A549 (cell line): Measurements from ENCODE around the gene CNTN5. TPM values are rescaled to one million over a fixed set of nuclear protein-coding genes. Genes with fewer than 3 reads are reported as not detected.
A peak's percentile ranks its signal among the peaks of the same experiment; 100 is the strongest.

Experiments
- ATAC-seq, 2 experiments: fragments of 200-7000 bp in 1 of 2; fragments of >200 bp in 1 of 2; cut with Nextera tagmentation in 1 of 2; cut with Tn5 transposase in 1 of 2; 3 replicates each; pipeline versions ENCODE4 v1.8.0 to v1.9.1; 2018 to 2020; ENCODE audit warnings: mild to moderate bottlenecking in 1 of 2, moderate library complexity in 1 of 2
- CTCF ChIA-PET: fragments of 300-600 bp; sonication (Branson Sonifier 250); formaldehyde crosslinking; extraction: SDS; loops from one replicate; lab custom pipeline; 2021; ENCODE audit warnings: antibody characterized with exemption, inconsistent platforms; lab: Yijun Ruan, JAX
- POLR2A ChIA-PET: fragments of 350-600 bp; formaldehyde crosslinking; extraction: SDS; loops from one replicate; lab custom pipeline; 2021; ENCODE audit warnings: antibody characterized with exemption, inconsistent platforms; lab: Yijun Ruan, JAX
- DNase-seq, 2 experiments: peaks; one replicate each; pipeline versions ENCODE4 v3.0.0 to v3.0.0-alpha.2; 2011 to 2016; ENCODE audit warnings: low read depth in 1 of 2, low spot score in 1 of 2
- FAIRE-seq: peaks from 2 replicates; lab custom pipeline; 2011; peaks lifted over from hg19 to GRCh38; lab: Jason Lieb, UNC
- H3K27ac ChIP-seq, 2 experiments: fragments of >200 bp; sonication (Bioruptor Twin); formaldehyde crosslinking; 3 replicates each; pipeline ENCODE4 v1.5.1; 2016 to 2017
- H3K4me1 ChIP-seq: fragments of >200 bp; sonication (Bioruptor Twin); formaldehyde crosslinking; 3 replicates; pipeline ENCODE4 v1.6.1; 2016
- H3K4me2 ChIP-seq: fragments of >200 bp; sonication (Bioruptor Twin); formaldehyde crosslinking; 3 replicates; pipeline ENCODE4 v1.6.1; 2016
- H3K4me3 ChIP-seq: fragments of >200 bp; sonication (Bioruptor Twin); formaldehyde crosslinking; 3 replicates; pipeline ENCODE4 v1.5.1; 2016
- H3K9me3 ChIP-seq: fragments of >200 bp; sonication (Bioruptor Twin); formaldehyde crosslinking; 3 replicates; pipeline ENCODE4 v1.6.1; 2016
- CHD2 ChIP-seq: fragments of 150-350 bp; IDR thresholded peaks from 2 replicates; pipeline ENCODE4 v1.6.1; 2014; ENCODE audit warnings: low read length; ENCODE audit not compliant: partially characterized antibody
- CHD4 ChIP-seq: fragments of 200-600 bp; sonication (generic); IDR thresholded peaks from 2 replicates; pipeline ENCODE4 v1.6.1; 2016; ENCODE audit warnings: antibody characterized with exemption, mild to moderate bottlenecking, borderline replicate concordance
- EHMT2 ChIP-seq: fragments of 200-600 bp; sonication (generic); IDR thresholded peaks from 2 replicates; pipeline ENCODE4 v1.6.1; 2016; ENCODE audit warnings: antibody characterized with exemption, low read depth, mild to moderate bottlenecking, moderate library complexity
- EP300 ChIP-seq, 2 experiments: fragments of >200 bp; sonication (Bioruptor Twin); formaldehyde crosslinking; IDR thresholded peaks; 2 replicates in 1 of 2; 3 replicates in 1 of 2; pipeline ENCODE4 v1.6.1; 2016 to 2017
- FOSB ChIP-seq: fragments of 250-450 bp; sonication (Bioruptor Pico); IDR thresholded peaks from 2 replicates; pipeline ENCODE4 v1.5.0; 2020; ENCODE audit warnings: mild to moderate bottlenecking, moderate library complexity
- FOXS1 ChIP-seq: fragments of 250-450 bp; sonication (Bioruptor Pico); IDR thresholded peaks from 2 replicates; pipeline ENCODE4 v1.5.0; 2020; ENCODE audit warnings: mild to moderate bottlenecking, moderate library complexity
- HDAC2 ChIP-seq: fragments of 200-600 bp; sonication (generic); IDR thresholded peaks from 2 replicates; pipeline ENCODE4 v1.6.1; 2016
- HOXB13 ChIP-seq: fragments of 250-450 bp; sonication (Bioruptor Pico); IDR thresholded peaks from 2 replicates; pipeline ENCODE4 v1.5.0; 2020; ENCODE audit warnings: low read depth, mild to moderate bottlenecking, moderate library complexity
- JUN ChIP-seq, 2 experiments: fragments of >200 bp; sonication (Bioruptor Twin); formaldehyde crosslinking; IDR thresholded peaks; 2 replicates in 1 of 2; 3 replicates in 1 of 2; pipeline ENCODE4 v1.6.1; 2016 to 2017
- KDM1A ChIP-seq: fragments of 200-600 bp; sonication (generic); IDR thresholded peaks from 2 replicates; pipeline ENCODE4 v1.6.1; 2016; ENCODE audit warnings: low read depth, mild to moderate bottlenecking
- KDM5A ChIP-seq: fragments of 200-600 bp; sonication (generic); IDR thresholded peaks from 2 replicates; pipeline ENCODE4 v1.6.1; 2016; ENCODE audit warnings: antibody characterized with exemption, mild to moderate bottlenecking
- NPAS2 ChIP-seq: fragments of 250-450 bp; sonication (Bioruptor Pico); IDR thresholded peaks from 2 replicates; pipeline ENCODE4 v1.8.0; 2022; ENCODE audit warnings: mild to moderate bottlenecking, moderate library complexity, borderline replicate concordance
- POLR2A ChIP-seq: IDR thresholded peaks from 2 replicates; pipeline ENCODE4 v1.6.1; 2012; ENCODE audit warnings: mild to moderate bottlenecking, low read length
- POLR2AphosphoS2 ChIP-seq: conservative IDR thresholded peaks from 2 replicates; pipeline ENCODE4 v1.6.1; 2012; ENCODE audit warnings: low read length, improper control_type of control experiment, inconsistent platforms
- RCOR1 ChIP-seq: fragments of 150-350 bp; IDR thresholded peaks from 2 replicates; pipeline ENCODE4 v1.6.1; 2014; ENCODE audit warnings: antibody characterized with exemption, low read length, low read depth
- RFX5 ChIP-seq: fragments of 450-650 bp; IDR thresholded peaks from 2 replicates; pipeline ENCODE4 v1.7.1; 2014; ENCODE audit warnings: antibody characterized with exemption, mild to moderate bottlenecking, moderate library complexity
- SREBF2 ChIP-seq: fragments of 450-650 bp; IDR thresholded peaks from 2 replicates; pipeline ENCODE4 v1.6.1; 2014; ENCODE audit warnings: mild to moderate bottlenecking, moderate library complexity
- ZC3H11A ChIP-seq: fragments of 450-650 bp; IDR thresholded peaks from 2 replicates; pipeline ENCODE4 v1.6.1; 2014; ENCODE audit warnings: antibody characterized with exemption, mild to moderate bottlenecking
- ZSCAN20 ChIP-seq: fragments of 250-450 bp; sonication (Bioruptor Pico); IDR thresholded peaks from 2 replicates; pipeline ENCODE4 v1.8.0; 2022; ENCODE audit warnings: mild to moderate bottlenecking, moderate library complexity
- WGBS: methylation state at CpG from one replicate; pipeline ENCODE4 v1.1.6; 2017; ENCODE audit errors: missing lambda C conversion rate; 5-methylcytosine and 5-hydroxymethylcytosine counted together
- polyA plus RNA-seq, 4 experiments: library from polyadenylated mRNA; depleted of rRNA in 3 of 4; stranded (reverse); fragments of >200 nt; fragmentation: RNase III in 1 of 4; extraction: RNeasy Plus Mini Kit Qiagen cat#74134 plus additional on column Dnase treatment in 1 of 4; gene quantifications; 2 replicates in 3 of 4; 3 replicates in 1 of 4; pipeline ENCODE4 v1.2.3, GENCODE V29; 2011 to 2017
- TF ChIP-seq, protein P1 (sequence below): fragments of >200 bp; sonication (Bioruptor Twin); formaldehyde crosslinking; IDR thresholded peaks from 2 replicates; pipeline ENCODE4 v1.6.1; 2016
- TF ChIP-seq, protein P2 (sequence below): IDR thresholded peaks from 2 replicates; pipeline ENCODE4 v1.6.1; 2012
- TF ChIP-seq, protein P3 (sequence below): IDR thresholded peaks from 2 replicates; pipeline ENCODE4 v1.6.1; 2012
- TF ChIP-seq, protein P4 (sequence below): IDR thresholded peaks from 2 replicates; pipeline ENCODE4 v1.6.1; 2012; ENCODE audit warnings: low read depth, borderline replicate concordance
- TF ChIP-seq, protein P5 (sequence below): fragments of >200 bp; sonication (Bioruptor Twin); formaldehyde crosslinking; IDR thresholded peaks from 3 replicates; pipeline ENCODE4 v1.5.1; 2016

Gene CNTN5
- polyA plus RNA-seq, 2 of the 4 experiments (the other 2 are of a cell fraction) = 0.08 TPM; not detected in 1

DNA sequence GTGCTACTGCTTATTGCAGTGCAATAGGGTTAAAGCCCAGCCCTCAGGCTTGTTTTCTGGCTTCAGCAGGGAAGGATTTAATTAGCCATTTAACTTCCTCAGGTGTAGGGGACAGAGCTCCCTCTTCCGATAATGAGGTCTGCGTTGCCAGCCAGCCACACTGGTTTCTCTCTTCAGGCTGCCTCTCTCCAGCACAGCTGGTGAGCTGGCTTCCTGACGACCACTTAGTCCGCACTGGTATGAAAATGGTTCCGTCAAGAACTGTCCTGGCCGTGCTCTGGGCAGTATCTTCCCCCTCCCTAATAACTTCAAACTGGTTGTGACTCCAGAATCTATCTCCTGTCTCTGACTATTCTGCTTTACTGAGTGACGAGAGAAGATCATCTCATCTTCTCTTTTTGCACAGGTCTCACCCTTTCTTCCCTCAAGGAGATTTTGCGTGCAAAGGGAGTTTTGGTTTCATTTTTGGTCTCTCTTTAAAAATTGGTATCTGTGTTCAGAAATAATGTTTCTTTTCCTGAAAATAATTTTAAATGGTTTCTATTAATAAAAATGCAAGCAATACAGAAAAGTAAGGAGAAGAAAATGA, 49.2 kb downstream of the CNTN5 start:
- ChIA-PET POLR2A (no interaction called here), CTCF (interaction anchor here (0.8 kb wide), 1 partner anchor 11 kb away, joined by 4 read pairs; no protein-coding TSS in a partner anchor)
- 11% methylated on average over 8 of the region's 8 CpGs for WGBS
- FAIRE-seq (no peak), DNase-seq (no peak), ATAC-seq (peak; percentile 66)
- H3K9me3 ChIP-seq = no peaks in the 10 kb centered on the region
- no peaks in the 10 kb centered on the region for H3K4me1 ChIP-seq
- TF ChIP-seq KDM1A = no peak
- TF ChIP-seq RCOR1 = no peak
- TF ChIP-seq, protein P1, sequence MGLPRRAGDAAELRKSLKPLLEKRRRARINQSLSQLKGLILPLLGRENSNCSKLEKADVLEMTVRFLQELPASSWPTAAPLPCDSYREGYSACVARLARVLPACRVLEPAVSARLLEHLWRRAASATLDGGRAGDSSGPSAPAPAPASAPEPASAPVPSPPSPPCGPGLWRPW = no peak
- TF ChIP-seq ZC3H11A = no peak
- TF ChIP-seq NPAS2 (CRISPR knock-in tag) = no peak
- no peak for TF ChIP-seq JUN (IDR thresholded peaks at IDR 0.05)
- TF ChIP-seq, protein P2, sequence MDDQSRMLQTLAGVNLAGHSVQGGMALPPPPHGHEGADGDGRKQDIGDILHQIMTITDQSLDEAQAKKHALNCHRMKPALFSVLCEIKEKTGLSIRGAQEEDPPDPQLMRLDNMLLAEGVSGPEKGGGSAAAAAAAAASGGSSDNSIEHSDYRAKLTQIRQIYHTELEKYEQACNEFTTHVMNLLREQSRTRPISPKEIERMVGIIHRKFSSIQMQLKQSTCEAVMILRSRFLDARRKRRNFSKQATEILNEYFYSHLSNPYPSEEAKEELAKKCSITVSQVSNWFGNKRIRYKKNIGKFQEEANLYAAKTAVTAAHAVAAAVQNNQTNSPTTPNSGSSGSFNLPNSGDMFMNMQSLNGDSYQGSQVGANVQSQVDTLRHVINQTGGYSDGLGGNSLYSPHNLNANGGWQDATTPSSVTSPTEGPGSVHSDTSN = no peak
- TF ChIP-seq EP300 (IDR thresholded peaks at IDR 0.05) = no peak
- TF ChIP-seq CHD4 = no peak
- TF ChIP-seq, protein P3, sequence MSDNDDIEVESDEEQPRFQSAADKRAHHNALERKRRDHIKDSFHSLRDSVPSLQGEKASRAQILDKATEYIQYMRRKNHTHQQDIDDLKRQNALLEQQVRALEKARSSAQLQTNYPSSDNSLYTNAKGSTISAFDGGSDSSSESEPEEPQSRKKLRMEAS = no peak
- no peak for TF ChIP-seq HDAC2
- TF ChIP-seq, protein P4, sequence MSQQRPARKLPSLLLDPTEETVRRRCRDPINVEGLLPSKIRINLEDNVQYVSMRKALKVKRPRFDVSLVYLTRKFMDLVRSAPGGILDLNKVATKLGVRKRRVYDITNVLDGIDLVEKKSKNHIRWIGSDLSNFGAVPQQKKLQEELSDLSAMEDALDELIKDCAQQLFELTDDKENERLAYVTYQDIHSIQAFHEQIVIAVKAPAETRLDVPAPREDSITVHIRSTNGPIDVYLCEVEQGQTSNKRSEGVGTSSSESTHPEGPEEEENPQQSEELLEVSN = no peak
- TF ChIP-seq EHMT2 = no peak
- TF ChIP-seq CHD2 = no peak
- no peak for TF ChIP-seq RFX5
- no peak for TF ChIP-seq KDM5A
- peak overlapping the region; percentile 50 for H3K4me2 ChIP-seq
- H3K27ac ChIP-seq = no peak overlapping the region
- peak overlapping the region; percentile 15; the same call in 2 of the 3 replicates for H3K4me3 ChIP-seq

DNA sequence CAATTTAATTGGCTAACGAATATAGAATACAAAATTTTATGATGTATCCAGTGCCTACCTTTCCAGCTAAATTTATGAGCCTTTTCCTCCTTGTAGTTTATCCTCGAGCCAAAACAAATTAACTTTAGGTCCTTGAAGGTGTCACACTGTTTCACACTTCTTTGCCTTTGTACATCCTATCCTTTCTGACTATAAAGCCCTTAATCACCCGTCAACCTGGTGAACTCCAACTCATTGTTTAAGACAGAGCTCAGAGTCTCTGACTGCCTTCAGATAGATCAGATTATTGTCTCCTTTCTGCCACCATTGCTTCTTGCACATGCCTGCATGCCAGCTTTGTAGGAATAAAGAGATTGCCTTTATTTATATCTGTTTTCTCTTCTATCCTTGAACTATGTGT, 58.8 kb downstream of the CNTN5 start:
- H3K4me3 ChIP-seq = no peak overlapping the region
- FAIRE-seq = no peak
- no peak for DNase-seq

More for the DNA sequence above, 58.8 kb downstream of the CNTN5 start:
- no peak for TF ChIP-seq HDAC2
- TF ChIP-seq FOSB (CRISPR knock-in tag) = no peak
- no peak for TF ChIP-seq HOXB13
- no peak for TF ChIP-seq ZSCAN20
- no peak for TF ChIP-seq SREBF2
- TF ChIP-seq KDM5A = no peak
- TF ChIP-seq FOXS1 (CRISPR knock-in tag) = no peak
- no peak for TF ChIP-seq CHD4
- no peak for TF ChIP-seq POLR2A
- TF ChIP-seq POLR2AphosphoS2 = no peak
- no peak for TF ChIP-seq JUN (IDR thresholded peaks at IDR 0.05)
- TF ChIP-seq, protein P4 = no peak
- TF ChIP-seq, protein P5, sequence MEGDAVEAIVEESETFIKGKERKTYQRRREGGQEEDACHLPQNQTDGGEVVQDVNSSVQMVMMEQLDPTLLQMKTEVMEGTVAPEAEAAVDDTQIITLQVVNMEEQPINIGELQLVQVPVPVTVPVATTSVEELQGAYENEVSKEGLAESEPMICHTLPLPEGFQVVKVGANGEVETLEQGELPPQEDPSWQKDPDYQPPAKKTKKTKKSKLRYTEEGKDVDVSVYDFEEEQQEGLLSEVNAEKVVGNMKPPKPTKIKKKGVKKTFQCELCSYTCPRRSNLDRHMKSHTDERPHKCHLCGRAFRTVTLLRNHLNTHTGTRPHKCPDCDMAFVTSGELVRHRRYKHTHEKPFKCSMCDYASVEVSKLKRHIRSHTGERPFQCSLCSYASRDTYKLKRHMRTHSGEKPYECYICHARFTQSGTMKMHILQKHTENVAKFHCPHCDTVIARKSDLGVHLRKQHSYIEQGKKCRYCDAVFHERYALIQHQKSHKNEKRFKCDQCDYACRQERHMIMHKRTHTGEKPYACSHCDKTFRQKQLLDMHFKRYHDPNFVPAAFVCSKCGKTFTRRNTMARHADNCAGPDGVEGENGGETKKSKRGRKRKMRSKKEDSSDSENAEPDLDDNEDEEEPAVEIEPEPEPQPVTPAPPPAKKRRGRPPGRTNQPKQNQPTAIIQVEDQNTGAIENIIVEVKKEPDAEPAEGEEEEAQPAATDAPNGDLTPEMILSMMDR = no peak
- ChIA-PET POLR2A (no interaction called here), CTCF (no interaction called here)
- no peaks in the 10 kb centered on the region for H3K9me3 ChIP-seq
- no peaks in the 10 kb centered on the region for H3K4me1 ChIP-seq
- no peak for ATAC-seq
- WGBS = 21% methylated on average over 3 of the region's 3 CpGs
- H3K27ac ChIP-seq = no peak overlapping the region
- H3K4me2 ChIP-seq = no peak overlapping the region
